AG09319 (cell line): ENCODE results near the gene SMAGP.

ENCODE experiments used
- DNase-seq: peaks from one replicate; pipeline ENCODE4 v3.0.0-alpha.2; 2010; ENCODE audit warnings: low read depth; ENCODE audit errors: extremely low read depth
- CTCF ChIP-seq: IDR thresholded peaks from 2 replicates; pipeline ENCODE4 v1.5.1; 2011; ENCODE audit warnings: low read depth, mild to moderate bottlenecking, inconsistent platforms, low read length, moderate library complexity

SMAGP gene

GRCh38 chr12:51195841-51196240 is 74.4 kb downstream of the SMAGP start:
- no peak for TF ChIP-seq CTCF
- no peak for DNase-seq
